Right forelimb (tissue), 1 donor: Measurements from ENCODE around the gene RRAS2.
"Not testable (repeated sequence)": the region's sequence is repeated elsewhere in the genome, so short reads cannot be mapped to it uniquely, and the experiment has no call there.

Source experiments
- DNase-seq: peaks from one replicate; pipeline ENCODE4 v3.0.0-alpha.2; 2018

Gene RRAS2

GRCh38 chr11:14370496-14370895 lies 11.5 kb upstream of the RRAS2 start:
- DNase-seq = no peak

DNA sequence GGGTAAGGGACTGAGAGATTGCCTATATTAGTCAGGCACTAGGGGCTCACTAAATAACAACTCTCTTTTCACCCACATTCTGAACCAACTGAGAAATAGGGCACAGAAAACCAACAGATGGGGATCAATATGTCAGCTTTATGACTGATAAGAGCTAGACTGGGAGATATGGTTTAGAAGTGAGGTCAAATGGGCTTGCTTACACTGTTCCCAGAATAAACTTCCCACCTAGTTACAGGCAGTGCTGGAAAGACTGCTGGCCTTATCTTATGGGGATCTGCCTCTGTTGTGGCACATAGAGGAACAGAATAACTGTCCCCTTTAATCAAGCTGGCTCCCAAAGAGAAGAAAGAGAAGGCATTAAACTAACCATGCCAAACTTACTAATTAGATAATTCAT lies 10.6 kb upstream of the RRAS2 start:
- DNase-seq = no peak

- DNase-seq = no peak
Observed at GRCh38 chr11:14366936-14367335, 8.0 kb upstream of the RRAS2 start.

DNA sequence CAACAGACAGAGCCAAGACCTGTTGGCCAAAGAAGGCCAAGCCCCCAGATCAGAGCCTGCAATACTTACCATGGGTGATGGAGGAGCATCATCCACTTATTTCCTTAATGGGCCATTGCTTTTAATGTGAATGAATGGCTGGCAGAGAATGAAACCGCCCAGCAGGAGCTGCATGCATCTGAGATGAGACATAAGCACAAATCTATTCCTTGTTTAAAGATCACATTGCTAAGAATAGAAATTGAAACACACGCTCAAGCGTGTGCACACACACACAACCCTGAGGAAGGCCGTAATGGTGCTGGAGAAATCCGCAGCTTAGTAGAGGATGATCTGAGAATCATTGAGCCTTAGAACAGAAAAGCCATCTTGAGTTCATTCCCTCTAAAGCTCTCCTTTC lies 5.3 kb upstream of the RRAS2 start:
- no peak for DNase-seq

DNA sequence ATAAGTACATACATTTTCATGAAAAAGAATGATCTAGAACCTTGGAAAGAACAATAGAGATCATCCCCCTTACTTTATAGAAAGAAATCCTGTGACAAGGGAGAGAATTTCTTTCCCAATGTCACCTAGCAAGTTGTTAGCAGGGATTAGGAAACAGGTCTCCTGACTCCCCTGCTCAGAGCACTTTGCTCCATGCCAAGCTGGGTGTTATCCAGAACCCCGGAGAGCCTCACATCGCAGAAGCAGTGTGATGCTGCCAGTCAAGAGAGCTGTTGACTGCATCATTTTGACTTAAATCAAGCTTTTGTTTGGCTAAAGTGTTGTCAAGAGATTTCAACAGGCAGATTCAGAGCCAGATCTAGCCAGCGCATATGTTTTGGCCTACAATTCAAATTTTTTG lies 3.6 kb upstream of the RRAS2 start:
- DNase-seq = no peak

DNA sequence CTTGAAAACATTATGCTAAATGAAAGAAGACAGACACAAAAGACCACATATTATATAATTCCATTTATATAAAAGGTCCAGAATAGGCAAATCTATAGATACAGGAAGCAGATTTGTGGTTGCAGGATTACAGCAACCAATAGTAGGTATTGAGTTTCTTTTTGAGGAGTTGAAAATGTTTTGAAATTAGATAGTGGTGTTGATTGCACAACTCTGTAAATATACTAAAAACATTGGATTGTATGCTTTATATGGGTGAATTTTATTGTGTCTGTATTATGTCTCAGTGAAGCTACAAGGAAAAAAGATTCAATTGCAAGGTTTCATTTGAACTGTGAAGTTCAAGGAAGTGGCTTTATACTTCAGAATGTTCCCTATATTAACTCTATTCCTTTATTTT lies 3.0 kb upstream of the RRAS2 start:
- no peak for DNase-seq

GRCh38 chr11:14360976-14361375 lies 2.0 kb upstream of the RRAS2 start:
- no peak for DNase-seq

DNA sequence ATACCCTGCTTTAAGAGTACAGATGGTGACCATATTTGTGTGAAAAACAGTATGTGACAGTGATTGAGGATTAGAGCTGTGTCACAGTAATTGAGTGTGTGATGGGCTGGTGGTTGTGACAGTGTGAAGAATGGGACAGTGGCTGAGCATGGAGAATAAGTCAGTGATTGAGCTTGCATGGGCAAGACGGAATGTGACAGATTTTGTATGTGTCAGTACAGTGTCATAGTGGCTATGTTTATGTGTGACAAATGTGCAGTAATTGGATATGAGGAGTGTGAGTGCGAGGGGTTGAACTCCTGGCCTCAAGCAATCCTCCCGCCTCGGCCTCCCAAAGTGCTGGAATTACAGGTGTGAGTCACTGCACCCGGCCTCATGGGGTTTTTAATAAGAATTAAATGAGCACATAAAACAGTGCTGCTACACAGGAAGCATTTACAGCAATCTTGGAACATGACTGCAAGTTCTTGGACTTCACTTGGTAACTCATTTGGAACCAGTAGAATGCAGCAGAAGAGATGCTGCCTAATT lies 583 bp upstream of the RRAS2 start:
- DNase-seq = no peak

GRCh38 chr11:14357881-14358728 lies 878 bp downstream of the RRAS2 start:
- peak; percentile 73 for DNase-seq

DNA sequence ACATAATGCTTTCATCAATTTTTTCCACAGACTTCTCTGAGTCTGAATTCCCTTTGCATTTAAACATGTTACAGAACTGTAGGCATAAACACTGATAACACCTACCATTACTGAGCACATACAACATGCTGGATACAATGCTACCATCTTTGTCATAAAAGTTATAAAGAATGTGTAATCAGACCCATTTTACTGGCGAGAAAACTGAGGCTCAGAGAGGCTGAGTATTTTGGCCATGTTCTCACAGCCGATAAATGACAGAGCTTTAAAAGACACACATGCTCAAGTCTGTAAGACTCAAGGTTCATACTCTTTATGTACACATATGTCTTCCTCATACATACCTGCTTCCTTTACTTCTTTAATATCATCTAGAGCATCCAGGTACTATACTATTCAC lies 2.6 kb downstream of the RRAS2 start:
- no peak for DNase-seq

DNA sequence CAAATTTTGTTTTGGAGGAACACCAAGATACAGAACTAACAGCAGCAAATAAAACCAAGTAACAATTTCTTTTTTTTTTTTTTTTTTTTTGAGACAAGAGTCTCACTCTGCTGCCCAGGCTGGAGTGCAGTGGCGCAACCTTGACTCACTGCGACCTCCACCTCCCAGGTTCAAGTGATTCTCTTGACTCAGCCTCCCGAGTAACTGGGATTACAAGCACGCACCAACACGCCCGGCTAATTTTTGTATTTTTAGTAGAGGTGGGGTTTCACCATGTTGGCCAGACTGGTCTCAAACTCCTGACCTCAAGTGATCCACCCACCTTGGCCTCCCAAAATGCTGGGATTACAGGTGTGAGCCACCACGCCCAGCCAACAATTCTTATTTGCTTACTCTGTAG lies 4.4 kb downstream of the RRAS2 start:
- not testable (repeated sequence) for DNase-seq

DNA sequence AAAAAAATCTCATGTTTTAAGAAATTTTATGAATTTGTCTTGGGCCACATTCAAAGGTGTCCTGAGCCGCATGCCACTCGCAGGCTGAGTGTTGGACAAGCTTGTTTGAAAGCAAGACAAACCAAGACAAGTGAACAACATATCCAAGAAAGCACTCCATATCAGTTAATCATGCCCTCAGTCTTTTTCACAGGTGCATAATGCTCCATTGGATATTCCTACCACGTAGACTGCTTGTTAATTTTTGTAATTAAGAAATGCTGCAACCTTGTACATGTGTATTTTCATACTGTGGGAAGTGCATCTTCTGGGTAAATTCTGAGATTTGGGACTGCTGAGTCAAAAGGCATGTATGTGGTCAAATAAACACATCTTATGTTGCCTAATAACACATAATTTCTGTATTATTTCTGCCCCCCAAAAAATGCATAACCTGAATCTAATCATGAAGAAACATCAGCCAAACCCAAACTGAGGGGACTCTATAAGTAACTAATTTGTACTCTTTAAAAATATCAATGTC lies 8.2 kb downstream of the RRAS2 start:
- DNase-seq = no peak

- no peak for DNase-seq
Observed at GRCh38 chr11:14350215-14350614, 8.8 kb downstream of the RRAS2 start.

GRCh38 chr11:14347991-14348390 lies 11.0 kb downstream of the RRAS2 start:
- no peak for DNase-seq

DNA sequence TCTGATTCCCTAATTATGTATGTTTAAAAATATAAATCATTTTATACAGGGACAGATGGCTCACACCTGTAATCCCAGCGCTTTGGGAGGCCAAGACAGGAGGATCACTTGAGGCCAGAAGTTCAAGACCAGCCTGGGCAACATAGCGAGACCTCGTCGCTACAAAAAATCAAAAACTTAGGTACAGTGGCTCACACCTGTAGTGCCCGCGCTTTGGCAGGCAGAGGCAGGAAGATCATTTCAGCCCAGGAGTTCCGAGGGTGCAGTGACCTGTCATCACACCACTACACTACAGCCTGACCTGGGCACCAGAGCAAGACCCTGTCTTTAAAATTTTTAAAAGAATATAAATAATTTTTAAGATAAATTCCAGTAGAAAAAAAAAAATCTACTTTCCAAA lies 11.5 kb downstream of the RRAS2 start:
- no peak for DNase-seq

DNA sequence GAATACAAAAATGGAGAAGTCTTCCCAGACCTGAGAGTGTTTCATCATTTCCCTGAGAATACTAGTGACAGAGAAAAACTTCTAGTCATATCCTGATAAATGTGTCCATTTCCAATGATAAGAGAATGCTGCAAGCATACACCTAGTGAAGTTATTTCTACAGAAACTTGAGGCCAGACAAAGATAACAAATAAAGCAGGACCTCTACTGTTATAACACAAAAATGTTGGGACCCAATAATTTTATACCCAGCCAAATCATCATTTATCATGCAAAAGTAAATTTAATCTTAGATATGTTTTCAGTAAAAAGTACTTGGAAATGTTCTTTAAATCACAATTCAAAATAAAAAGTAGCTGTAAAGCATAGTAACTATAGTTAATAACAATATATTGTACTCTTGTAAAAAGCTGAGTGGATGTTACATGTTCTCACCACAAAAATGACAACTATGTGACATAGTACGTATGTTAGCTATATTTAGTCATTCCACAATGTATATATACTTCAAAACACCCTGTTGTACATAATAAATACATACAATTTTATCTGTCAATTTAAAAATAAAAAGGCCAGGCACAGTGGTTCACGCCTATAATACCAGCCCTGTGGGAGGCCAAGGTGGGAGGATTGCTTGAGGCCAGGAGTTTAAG lies 12.6 kb downstream of the RRAS2 start:
- no peak for DNase-seq

- no peak for DNase-seq
Observed at GRCh38 chr11:14345668-14346067, 13.3 kb downstream of the RRAS2 start.

- DNase-seq = not testable (repeated sequence)
Observed at GRCh38 chr11:14345016-14345415, 14.0 kb downstream of the RRAS2 start.

GRCh38 chr11:14342906-14343305 lies 16.1 kb downstream of the RRAS2 start:
- no peak for DNase-seq

DNA sequence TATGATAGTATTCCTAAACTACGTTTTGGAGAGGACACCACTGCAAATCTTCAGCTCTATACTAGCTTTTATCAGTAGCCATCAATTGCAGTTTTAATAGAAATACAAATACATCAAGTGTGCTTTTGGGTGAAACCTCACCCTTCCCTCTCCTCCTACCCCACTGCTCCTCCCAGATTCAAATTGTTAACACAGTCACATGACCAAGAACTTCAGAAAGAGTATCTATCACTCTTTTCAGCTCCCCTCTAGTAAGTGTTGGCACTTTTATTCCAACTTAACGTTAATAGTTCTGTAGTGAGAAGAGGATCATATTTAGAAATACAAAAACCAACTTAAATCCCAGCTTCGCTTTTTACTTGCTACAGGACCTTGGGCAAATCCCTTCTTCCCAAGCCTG lies 17.0 kb downstream of the RRAS2 start:
- no peak for DNase-seq

DNA sequence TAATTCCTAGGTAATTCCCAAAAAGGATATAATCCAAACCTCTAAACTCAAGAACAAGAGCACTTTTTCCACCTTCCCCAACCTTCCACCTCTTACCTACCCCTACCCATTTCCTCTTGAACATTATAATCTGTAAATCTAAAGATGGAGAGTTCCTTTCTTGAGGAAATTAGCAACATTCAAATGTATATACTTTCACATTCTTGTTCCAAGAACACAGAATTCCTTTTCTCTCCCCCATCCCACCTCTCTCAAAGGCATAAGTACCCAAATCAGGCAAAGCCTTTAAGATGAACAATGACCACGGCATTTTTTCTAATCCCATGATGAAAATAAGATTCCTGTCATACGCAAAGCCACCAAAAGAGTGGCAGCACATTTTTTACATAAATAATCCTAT lies 18.3 kb downstream of the RRAS2 start:
- no peak for DNase-seq

- no peak for DNase-seq
Observed at GRCh38 chr11:14339356-14339755, 19.6 kb downstream of the RRAS2 start.

- no peak for DNase-seq
Observed at GRCh38 chr11:14336507-14337503, 22.2 kb downstream of the RRAS2 start.
